Measurements from ENCODE around the gene PPP2R3B.

PPP2R3B gene

DNA sequence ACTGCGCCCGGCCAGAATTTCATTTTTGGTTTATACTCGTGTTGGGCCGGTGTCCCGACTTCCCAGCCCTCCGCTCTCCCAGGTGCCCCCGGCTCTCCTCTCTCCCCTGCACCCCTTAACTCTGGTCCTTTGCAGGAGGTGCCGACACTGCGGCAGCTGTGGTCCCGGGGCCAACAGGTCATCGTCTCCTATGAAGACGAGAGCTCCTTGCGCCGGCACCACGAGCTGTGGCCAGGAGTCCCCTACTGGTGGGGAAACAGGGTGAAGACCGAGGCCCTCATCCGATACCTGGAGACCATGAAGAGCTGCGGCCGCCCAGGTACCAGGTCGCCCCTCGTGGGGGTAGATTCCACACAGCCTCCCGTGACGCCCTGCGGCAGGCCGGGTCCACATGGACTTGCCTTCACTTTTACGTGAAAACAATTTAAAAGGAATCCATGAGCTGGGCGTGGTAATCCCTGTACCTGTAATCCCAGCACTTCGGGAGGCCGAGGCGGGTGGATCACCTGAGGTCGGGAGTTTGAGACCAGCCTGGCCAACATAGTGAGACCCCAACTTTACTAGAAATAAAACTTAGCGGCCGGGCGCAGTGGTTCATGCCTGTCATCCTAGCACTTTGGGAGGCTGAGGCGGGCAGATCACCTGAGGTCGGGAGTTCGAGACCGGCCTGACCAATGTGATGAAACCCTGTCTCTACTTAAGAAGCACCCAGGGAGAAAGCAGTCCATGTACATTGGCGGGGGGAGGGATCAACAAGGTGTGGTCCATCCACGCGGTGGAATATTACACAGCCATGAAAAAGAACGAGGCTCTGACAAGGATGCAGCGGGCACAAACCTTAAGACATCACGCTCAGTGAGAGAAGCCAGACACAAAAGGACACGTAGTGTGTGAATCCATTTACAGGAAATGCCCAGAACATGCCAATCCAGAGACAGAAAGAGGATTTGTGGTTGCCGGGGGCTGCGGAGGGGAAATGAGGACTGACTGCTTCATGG, 93.5 kb downstream of the PPP2R3B start:
- no peak for DNase-seq

DNA sequence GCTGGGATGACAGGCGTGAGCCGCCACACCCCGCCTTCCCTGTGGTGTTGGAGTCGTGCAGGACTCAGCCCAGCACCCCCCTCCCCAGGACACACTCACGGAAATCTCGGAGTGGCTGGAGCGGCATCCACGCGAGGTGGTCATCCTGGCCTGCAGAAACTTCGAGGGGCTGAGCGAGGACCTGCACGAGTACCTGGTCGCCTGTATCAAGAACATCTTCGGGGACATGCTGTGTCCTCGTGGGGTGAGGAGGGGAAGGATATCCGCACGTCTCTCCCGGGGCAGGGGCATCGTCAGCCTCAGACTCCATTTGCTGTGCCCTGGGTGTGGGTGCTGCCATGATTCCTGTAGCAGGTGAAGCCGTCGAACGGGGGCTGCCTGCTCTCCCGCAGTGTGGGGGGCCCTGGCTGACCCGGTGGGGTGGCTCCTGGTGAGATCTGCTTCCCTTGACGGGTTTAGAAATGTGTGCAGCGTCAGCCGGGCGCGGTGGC, 95.3 kb downstream of the PPP2R3B start:
- no peak for DNase-seq

DNA sequence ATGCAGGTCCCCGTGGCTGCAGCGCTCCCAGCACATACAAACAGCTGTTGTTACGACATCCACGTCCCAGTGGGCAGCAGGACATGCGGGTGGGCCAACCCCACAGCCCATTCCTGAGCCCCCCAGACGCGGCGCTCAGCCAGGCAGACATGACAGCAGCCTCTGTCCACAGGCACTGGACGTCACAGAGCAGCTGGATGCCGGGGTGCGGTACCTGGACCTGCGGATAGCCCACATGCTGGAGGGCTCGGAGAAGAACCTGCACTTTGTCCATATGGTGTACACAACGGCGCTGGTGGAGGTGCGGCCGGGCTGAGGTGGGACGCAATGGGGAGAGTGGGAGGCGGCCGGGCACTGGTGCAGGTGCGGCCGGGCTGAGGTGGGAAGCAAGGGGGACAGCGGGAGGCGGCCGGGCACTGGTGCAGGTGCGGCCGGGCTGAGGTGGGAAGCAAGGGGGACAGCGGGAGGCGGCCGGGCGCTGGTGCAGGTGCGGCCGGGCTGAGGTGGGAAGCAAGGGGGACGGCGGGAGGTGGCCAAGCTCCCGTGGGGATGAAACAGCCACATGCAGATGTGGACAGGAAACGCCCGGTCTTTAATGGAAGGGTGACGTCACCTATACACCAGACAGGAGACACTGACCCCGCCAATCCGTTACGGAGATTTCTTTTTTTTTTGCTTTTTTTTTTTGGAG, 96.1 kb downstream of the PPP2R3B start:
- no peak for DNase-seq

DNA sequence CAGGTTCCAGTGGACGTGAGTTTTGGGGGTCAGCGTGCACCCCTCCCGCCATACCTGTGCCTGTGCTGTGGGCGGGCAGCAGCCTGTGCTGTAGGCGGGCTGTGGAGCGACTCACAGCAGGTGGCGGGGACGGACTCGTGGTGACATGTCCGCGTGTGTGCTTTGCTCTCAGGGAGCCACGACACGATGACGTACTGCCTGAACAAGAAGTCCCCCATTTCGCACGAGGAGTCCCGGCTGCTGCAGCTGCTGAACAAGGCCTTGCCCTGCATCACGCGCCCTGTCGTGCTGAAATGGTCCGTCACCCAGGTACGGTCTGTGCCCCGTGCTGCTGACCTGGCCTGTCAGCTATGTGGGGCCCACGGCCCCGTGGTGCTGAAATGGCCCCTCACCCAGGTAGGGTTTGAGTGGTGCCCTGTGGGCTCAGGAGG, 98.1 kb downstream of the PPP2R3B start:
- DNase-seq: no peak

DNA sequence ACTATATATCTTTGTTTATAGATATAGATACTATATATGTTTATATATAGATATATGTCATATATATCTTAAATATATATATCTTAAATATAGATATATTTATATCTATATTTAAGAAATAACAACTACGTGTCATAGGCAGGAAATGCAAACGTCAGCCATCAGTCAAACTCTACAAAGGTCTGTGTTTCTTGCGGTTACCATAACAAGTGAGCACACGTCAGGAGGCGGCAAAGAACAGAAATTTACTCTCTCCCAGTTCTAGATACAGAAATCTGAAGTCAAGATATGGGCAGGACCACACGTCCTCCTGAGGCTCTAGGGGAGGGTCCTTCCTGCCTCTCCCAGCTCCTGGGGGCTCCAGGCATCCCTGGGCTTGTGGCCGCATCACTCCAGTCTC, 99.0 kb downstream of the PPP2R3B start:
- no peak for DNase-seq

DNA sequence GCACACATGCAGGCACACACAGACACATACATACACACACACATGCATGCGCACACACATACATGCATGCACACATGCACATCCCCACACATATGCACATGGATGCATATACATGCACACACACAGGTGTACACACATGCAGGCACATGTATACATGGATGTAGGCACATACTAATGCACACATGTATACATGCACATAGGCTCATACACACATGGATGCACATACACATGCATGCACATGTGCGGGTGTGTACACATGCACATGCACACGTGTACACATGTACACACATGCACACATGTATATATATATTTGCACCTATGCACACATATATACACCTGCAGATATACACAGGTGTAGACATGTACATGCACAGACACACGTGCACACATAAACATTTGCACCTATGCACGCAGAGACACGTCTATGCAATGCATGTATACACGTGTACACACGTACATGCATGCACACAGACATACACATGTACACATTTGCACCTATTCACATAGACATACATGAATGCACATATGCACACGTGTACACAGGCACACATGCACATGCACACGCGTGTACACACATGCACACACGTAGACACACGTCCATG, 101.5 kb downstream of the PPP2R3B start:
- DNase-seq: no peak

Measured in activated CD4-positive, alpha-beta T cell treated with anti-CD3 and anti-CD28 coated beads, Interleukin-2, Interleukin-6, amounts not matched to agents 100 ng/mL and 50 ng/mL, durations not matched to agents 16 hours and 8 hours (primary cell).